Measurements from ENCODE around the gene LAMA2.
A peak's percentile ranks its signal among the peaks of the same experiment; 100 is the strongest.

Gene LAMA2

GRCh38 chr6:128848212-128848935 is 34.6 kb upstream of the LAMA2 start:
- peak; percentile 47 for DNase-seq (ENCODE audit: low read depth)
- TF ChIP-seq, protein P1, sequence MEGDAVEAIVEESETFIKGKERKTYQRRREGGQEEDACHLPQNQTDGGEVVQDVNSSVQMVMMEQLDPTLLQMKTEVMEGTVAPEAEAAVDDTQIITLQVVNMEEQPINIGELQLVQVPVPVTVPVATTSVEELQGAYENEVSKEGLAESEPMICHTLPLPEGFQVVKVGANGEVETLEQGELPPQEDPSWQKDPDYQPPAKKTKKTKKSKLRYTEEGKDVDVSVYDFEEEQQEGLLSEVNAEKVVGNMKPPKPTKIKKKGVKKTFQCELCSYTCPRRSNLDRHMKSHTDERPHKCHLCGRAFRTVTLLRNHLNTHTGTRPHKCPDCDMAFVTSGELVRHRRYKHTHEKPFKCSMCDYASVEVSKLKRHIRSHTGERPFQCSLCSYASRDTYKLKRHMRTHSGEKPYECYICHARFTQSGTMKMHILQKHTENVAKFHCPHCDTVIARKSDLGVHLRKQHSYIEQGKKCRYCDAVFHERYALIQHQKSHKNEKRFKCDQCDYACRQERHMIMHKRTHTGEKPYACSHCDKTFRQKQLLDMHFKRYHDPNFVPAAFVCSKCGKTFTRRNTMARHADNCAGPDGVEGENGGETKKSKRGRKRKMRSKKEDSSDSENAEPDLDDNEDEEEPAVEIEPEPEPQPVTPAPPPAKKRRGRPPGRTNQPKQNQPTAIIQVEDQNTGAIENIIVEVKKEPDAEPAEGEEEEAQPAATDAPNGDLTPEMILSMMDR (conservative IDR thresholded peaks at IDR 0.05; ENCODE audit: low read depth, low read length) = no peak
- no peak overlapping the region for H3K4me3 ChIP-seq (ENCODE audit: low read depth, low read length)

DNA sequence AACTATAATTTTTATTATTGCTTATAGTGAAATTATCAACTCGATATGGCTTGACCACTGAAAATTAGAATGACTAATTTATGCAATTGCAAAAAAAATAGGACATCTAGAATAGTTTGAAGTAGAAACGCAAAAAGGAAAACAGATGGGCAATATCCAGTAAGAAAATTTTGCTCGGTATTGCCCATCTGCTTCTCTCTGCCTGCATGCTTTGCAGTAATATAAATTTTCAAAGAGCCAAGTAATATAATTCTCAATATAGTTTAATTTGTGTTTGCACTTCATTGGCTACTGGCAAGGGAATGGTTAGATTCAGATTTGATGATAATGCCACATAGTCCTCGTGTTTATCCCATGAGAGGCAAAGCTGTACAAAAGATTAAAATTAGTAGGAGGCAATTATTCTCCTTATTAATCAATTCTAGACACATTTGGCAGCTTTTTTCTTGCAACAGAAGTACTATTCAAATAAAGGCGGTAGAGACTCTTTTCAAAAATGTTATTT is 27.3 kb upstream of the LAMA2 start:
- no peak for DNase-seq (ENCODE audit: low read depth)
- TF ChIP-seq, protein P1 (conservative IDR thresholded peaks at IDR 0.05; ENCODE audit: low read depth, low read length) = no peak
- H3K4me3 ChIP-seq (ENCODE audit: low read depth, low read length) = no peak overlapping the region

DNA sequence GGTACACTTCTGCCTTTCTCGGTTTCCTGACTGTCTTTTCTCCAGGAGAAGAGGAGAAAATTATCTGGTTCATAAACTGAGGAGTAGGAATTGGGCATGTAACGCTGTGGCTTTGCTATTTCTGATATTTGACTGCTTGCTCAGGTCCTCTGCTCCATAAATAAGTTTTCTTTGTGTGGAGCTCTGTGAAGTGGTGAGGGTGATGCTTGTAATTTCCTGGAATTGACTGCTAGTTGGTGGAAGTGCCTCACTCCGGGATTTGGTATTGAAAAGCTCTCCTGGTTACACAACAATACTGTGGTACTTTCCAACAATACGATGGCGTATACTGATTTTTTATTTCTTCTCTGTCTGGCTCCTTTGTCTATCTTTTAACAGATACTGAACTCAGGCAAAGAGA is 25.1 kb upstream of the LAMA2 start:
- TF ChIP-seq, protein P1 (conservative IDR thresholded peaks at IDR 0.05; ENCODE audit: low read depth, low read length) = no peak
- no peak overlapping the region for H3K4me3 ChIP-seq (ENCODE audit: low read depth, low read length)
- DNase-seq (ENCODE audit: low read depth) = no peak

- TF ChIP-seq, protein P1 (conservative IDR thresholded peaks at IDR 0.05; ENCODE audit: low read depth, low read length) = no peak
- no peak overlapping the region for H3K4me3 ChIP-seq (ENCODE audit: low read depth, low read length)
- DNase-seq (ENCODE audit: low read depth) = no peak
Measured at GRCh38 chr6:128860782-128861181, 22.2 kb upstream of the LAMA2 start.

DNA sequence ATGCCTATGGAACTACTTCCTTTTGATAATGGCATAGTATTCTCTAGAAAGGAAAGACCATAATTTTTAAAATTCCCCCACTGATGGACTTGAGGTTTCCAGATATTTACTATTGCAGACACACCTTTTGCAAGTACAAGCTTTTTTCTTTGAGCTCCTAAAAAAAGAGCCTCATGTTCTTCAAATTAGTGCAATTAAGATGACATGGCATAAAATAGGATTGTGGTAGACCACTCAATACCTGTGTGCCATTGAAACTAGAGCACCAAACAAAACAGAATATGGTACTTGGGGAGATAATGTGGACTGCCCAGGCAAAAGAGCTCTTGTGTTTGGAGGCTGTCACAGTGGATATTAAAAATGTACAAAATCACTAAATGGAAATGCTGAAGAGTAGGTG is 19.0 kb upstream of the LAMA2 start:
- TF ChIP-seq, protein P1 (conservative IDR thresholded peaks at IDR 0.05; ENCODE audit: low read depth, low read length) = no peak
- no peak for DNase-seq (ENCODE audit: low read depth)
- no peak overlapping the region for H3K4me3 ChIP-seq (ENCODE audit: low read depth, low read length)

GRCh38 chr6:128870746-128871145 is 12.2 kb upstream of the LAMA2 start:
- DNase-seq (ENCODE audit: low read depth) = no peak
- H3K4me3 ChIP-seq (ENCODE audit: low read depth, low read length) = no peak overlapping the region
- TF ChIP-seq, protein P1 (conservative IDR thresholded peaks at IDR 0.05; ENCODE audit: low read depth, low read length) = no peak

DNA sequence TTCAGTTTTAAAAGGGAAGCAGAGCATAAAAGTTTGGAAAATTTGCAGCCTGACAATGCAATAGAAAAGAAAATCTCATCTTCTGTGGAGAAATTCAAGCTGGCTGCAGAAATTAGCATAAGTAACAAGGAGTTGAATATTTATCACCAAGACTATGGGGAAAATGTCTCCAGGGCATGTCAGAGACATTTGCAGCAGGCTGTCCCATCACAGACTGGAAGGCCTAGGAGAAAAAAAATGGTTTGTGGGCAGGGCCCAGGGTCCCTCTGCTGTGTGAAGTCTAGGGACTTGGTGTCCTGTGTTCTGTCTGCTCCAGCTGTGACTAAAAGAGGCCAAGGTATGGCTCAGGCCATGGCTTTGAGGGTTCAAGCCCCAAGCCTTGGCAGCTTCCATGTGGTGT is 8.1 kb upstream of the LAMA2 start:
- no peak for DNase-seq (ENCODE audit: low read depth)
- TF ChIP-seq, protein P1 (conservative IDR thresholded peaks at IDR 0.05; ENCODE audit: low read depth, low read length) = no peak
- H3K4me3 ChIP-seq (ENCODE audit: low read depth, low read length) = no peak overlapping the region

Data from choroid plexus epithelial cell (primary cell).